Type B pancreatic cell (in vitro differentiated cells): Measurements from ENCODE around the gene CREB3L2. TPM values are rescaled to one million over a fixed set of nuclear protein-coding genes. Genes with fewer than 3 reads are reported as not detected.

Experiments
- DNase-seq: peaks from one replicate; pipeline ENCODE4 v3.0.0; 2021; ENCODE audit warnings: mixed read lengths; ENCODE audit not compliant: unreplicated experiment; ENCODE audit errors: extremely low spot score
- H3K27ac Mint-ChIP-seq: 2 replicates; pipeline ENCODE4 v1.8.0; 2021; ENCODE audit warnings: mild to moderate bottlenecking, mixed read lengths
- H3K27me3 Mint-ChIP-seq: 2 replicates; pipeline ENCODE4 v1.8.0; 2021; ENCODE audit warnings: mixed read lengths
- H3K36me3 Mint-ChIP-seq: 2 replicates; pipeline ENCODE4 v1.8.0; 2021; ENCODE audit warnings: mixed read lengths
- H3K4me1 Mint-ChIP-seq: one replicate; pipeline ENCODE4 v1.8.0; 2021; ENCODE audit warnings: mixed read lengths; ENCODE audit not compliant: unreplicated experiment
- H3K4me3 Mint-ChIP-seq: 2 replicates; pipeline ENCODE4 v1.8.0; 2021; ENCODE audit warnings: mild to moderate bottlenecking, mixed read lengths
- H3K9me3 Mint-ChIP-seq: 2 replicates; pipeline ENCODE4 v1.8.0; 2021; ENCODE audit warnings: mixed read lengths
- total RNA-seq: library from RNA; stranded (reverse); gene quantifications from 2 replicates; pipeline ENCODE4 v1.2.1, GENCODE V29; 2021; ENCODE audit warnings: low replicate concordance
- TF ChIP-seq, protein P1 (sequence below): fragments of 200-600 bp; sonication (generic); conservative IDR thresholded peaks from 2 replicates; pipeline ENCODE4 v1.5.0; 2021; ENCODE audit warnings: antibody characterized with exemption, mild to moderate bottlenecking

The CREB3L2 gene
- total RNA-seq, 1 donor from 2014 or later: 85.8 TPM

DNA sequence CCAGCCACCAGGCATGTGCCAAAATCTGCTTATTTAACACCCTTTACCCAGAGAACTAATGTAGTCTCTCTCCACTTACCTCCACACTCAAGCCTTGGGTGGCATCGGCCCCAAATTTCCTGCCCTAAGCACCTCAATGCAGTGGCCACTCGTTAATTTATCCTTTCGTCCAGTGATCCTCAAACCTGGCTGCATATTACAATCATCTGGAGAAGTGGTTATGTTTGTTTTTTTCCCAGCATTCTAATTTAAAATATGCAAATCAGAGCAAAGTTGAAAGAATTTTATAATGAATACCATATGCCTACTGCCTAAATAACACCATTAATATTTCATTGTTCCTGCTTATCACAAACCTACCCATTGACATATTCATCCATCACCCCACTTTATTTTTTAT is 25.7 kb downstream of the CREB3L2 start:
- H3K27ac Mint-ChIP-seq: no peak overlapping the region
- H3K27me3 Mint-ChIP-seq: no peaks in the 10 kb centered on the region
- no peaks in the 10 kb centered on the region for H3K9me3 Mint-ChIP-seq
- no peak overlapping the region for H3K4me3 Mint-ChIP-seq
- peaks cover 38% of the 10 kb centered on the region for H3K4me1 Mint-ChIP-seq
- no peak for DNase-seq
- TF ChIP-seq, protein P1, sequence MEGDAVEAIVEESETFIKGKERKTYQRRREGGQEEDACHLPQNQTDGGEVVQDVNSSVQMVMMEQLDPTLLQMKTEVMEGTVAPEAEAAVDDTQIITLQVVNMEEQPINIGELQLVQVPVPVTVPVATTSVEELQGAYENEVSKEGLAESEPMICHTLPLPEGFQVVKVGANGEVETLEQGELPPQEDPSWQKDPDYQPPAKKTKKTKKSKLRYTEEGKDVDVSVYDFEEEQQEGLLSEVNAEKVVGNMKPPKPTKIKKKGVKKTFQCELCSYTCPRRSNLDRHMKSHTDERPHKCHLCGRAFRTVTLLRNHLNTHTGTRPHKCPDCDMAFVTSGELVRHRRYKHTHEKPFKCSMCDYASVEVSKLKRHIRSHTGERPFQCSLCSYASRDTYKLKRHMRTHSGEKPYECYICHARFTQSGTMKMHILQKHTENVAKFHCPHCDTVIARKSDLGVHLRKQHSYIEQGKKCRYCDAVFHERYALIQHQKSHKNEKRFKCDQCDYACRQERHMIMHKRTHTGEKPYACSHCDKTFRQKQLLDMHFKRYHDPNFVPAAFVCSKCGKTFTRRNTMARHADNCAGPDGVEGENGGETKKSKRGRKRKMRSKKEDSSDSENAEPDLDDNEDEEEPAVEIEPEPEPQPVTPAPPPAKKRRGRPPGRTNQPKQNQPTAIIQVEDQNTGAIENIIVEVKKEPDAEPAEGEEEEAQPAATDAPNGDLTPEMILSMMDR: no peak
- H3K36me3 Mint-ChIP-seq: peaks cover 38% of the 10 kb centered on the region

DNA sequence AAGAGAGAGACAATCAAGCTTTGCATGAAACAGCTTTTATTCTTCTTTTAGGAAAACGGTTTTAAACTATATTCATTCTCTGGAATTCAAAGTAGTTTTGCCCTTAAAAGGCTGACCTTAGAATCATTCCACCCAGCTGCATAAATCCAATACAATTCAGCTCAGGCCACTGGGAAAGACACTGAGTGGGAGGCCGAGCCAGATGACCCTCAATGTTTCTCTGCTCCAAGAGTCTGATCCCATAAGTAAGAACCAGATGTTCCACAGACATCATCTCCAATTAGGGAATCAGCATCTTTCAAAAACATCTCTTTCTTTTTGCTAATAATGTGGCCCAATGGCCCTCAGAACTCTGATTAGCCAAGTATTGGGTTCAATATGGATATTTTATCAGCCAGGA is 26.1 kb downstream of the CREB3L2 start:
- no peak for DNase-seq
- Mint-ChIP-seq H3K27me3 (no peaks in the 10 kb centered on the region), H3K9me3 (no peaks in the 10 kb centered on the region), H3K27ac (no peak overlapping the region), H3K36me3 (peaks cover 36% of the 10 kb centered on the region), H3K4me3 (no peak overlapping the region), H3K4me1 (peaks cover 33% of the 10 kb centered on the region)
- TF ChIP-seq, protein P1: no peak

DNA sequence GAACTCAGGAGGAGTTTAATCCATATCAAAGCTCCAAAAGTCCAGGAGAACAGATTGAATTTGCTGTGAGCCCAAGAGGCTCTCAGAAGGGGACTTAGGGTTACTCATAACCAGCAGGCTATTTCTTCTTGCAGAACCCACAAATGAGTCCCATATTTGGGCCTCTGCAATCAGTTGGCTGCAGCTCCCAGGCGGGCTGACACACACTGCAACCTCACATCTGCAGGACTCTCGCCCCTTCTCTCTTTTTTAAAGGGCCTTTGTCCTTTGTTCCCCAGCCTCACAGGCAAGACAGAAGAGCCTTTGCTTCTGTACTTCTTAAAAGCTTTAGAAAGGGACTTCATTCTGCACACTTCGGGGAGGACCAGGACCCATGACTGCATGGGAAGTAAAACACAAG is 26.7 kb downstream of the CREB3L2 start:
- no peaks in the 10 kb centered on the region for H3K27me3 Mint-ChIP-seq
- DNase-seq: no peak
- H3K9me3 Mint-ChIP-seq: no peaks in the 10 kb centered on the region
- TF ChIP-seq, protein P1: no peak
- H3K4me3 Mint-ChIP-seq: no peak overlapping the region
- H3K4me1 Mint-ChIP-seq: peaks cover 31% of the 10 kb centered on the region
- H3K36me3 Mint-ChIP-seq: peaks cover 37% of the 10 kb centered on the region
- no peak overlapping the region for H3K27ac Mint-ChIP-seq

DNA sequence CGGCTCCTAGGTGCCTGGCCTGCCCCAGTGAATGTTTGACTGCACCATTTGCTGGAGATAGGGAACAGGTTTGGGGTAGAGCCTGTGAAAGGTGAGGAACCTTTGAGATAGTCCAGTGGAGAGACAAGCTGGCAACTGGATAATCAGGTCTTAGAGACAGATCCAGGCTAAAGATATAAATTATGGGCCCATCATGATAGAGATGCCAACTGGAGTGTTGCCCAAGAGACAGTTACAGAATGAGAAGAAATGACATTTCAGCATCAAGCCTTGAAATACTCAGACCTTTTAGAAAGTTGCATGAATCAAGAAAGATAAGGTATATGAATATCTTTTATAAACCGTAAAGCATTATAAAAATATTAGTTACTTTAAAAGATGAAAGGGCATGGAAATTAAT is 27.1 kb downstream of the CREB3L2 start:
- Mint-ChIP-seq H3K4me1 (peaks cover 31% of the 10 kb centered on the region), H3K36me3 (peaks cover 41% of the 10 kb centered on the region), H3K27me3 (no peaks in the 10 kb centered on the region), H3K4me3 (no peak overlapping the region), H3K27ac (peak overlapping the region; percentile 22), H3K9me3 (no peaks in the 10 kb centered on the region)
- DNase-seq: no peak
- TF ChIP-seq, protein P1: no peak

DNA sequence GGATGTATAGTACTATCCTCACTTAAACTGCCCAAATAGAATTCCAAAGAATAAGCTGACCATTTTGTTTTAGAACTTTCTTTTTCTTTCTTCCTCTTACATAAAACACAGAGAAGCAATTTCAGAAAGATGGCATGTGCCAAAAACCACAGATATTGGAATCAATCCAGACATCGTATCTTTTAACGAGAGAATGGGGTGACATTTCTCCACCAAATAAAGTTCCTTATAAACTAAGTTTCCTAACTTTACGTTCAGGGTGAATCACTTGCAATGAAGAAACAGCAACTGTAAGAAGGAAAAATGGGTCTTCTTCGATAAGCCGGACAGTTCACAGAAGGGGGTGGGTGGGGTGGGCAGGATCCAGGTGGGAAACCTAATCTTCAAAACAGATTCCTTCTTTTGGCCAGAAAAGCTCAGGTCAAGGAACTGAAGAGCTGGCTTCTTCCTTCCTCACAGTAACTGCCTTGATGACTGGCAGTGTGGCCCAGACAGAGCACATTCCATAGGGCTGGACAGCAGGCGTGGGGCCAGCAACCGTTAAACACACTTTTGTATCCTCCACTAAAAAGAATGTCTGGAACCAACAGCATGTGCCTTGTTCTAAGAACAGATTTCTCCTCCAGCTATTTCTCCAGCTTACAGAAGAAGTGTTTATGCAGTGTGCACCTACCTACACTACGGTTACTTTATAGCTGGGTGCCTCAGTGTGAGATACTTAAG is 31.5 kb downstream of the CREB3L2 start:
- TF ChIP-seq, protein P1: no peak
- H3K4me3 Mint-ChIP-seq: peak overlapping the region; percentile 11
- H3K4me1 Mint-ChIP-seq: peaks cover 41% of the 10 kb centered on the region
- peaks cover 5% of the 10 kb centered on the region for H3K9me3 Mint-ChIP-seq
- H3K27ac Mint-ChIP-seq: no peak overlapping the region
- no peak for DNase-seq
- H3K36me3 Mint-ChIP-seq: peaks cover 45% of the 10 kb centered on the region
- H3K27me3 Mint-ChIP-seq: no peaks in the 10 kb centered on the region
